Thyroid gland (tissue), 4 donors: ENCODE results near the gene WWC2. TPM values are rescaled to one million over a fixed set of nuclear protein-coding genes. Genes with fewer than 3 reads are reported as not detected.
A peak's percentile ranks its signal among the peaks of the same experiment; 100 is the strongest.

Source experiments
- DNase-seq, 2 donors: peaks; one replicate each; pipeline ENCODE4 v3.0.0-alpha.2; 2019
- H3K27ac ChIP-seq, 3 donors: fragments of 200-600 bp; sonication (generic); 1 replicate in 2 of 3; 2 replicates in 1 of 3; pipeline ENCODE4 v1.5.1; 2016 to 2019; ENCODE audit warnings: mild to moderate bottlenecking in 1 of 3, moderate library complexity in 1 of 3
- H3K27me3 ChIP-seq: fragments of 200-600 bp; sonication (generic); one replicate; pipeline ENCODE4 v1.5.1; 2019
- H3K36me3 ChIP-seq, 2 donors: fragments of 200-600 bp; sonication (generic); one replicate each; pipeline ENCODE4 v1.5.1; 2016 to 2019
- H3K4me1 ChIP-seq, 2 donors: fragments of 200-600 bp; sonication (generic); one replicate each; pipeline ENCODE4 v1.5.1; 2017 to 2019
- H3K4me3 ChIP-seq, 3 donors: fragments of 200-600 bp; sonication (generic); replicated peaks in 1 of 3; 1 replicate in 2 of 3; 2 replicates in 1 of 3; pipeline ENCODE4 v1.5.1; 2016; ENCODE audit warnings: mild to moderate bottlenecking in 1 of 3
- H3K9me3 ChIP-seq: fragments of 200-600 bp; sonication (generic); one replicate; pipeline ENCODE4 v1.5.1; 2017
- POLR2A ChIP-seq, 2 donors: fragments of 450-650 bp; IDR thresholded peaks; one replicate each; pipeline ENCODE4 v1.6.1; 2017; ENCODE audit warnings: antibody characterized with exemption in 2 of 2, mild to moderate bottlenecking in 2 of 2, moderate library complexity in 1 of 2
- WGBS, 2 donors: methylation state at CpG; one replicate each; pipeline ENCODE4 v1.1.5; 2017; 5-methylcytosine and 5-hydroxymethylcytosine counted together
- intact Hi-C: fragments of 100-400 bp; cut with DNase I; formaldehyde crosslinking; loops from one replicate; pipeline ENCODE4 v1.15.1; 2023
- total RNA-seq, 4 donors: library from RNA; depleted of rRNA; stranded (reverse); fragments of >200 nt; gene quantifications; one replicate each; pipeline ENCODE4 v1.2.3, GENCODE V29; 2016
- TF ChIP-seq, protein P1 (sequence below), 6 experiments: fragments of 200-600 bp in 3 of 6; fragments of 450-650 bp in 3 of 6; sonication (generic) in 3 of 6; IDR thresholded peaks; one replicate each; pipeline ENCODE4 v1.5.1; 2016 to 2019; ENCODE audit warnings: antibody characterized with exemption in 6 of 6, mild to moderate bottlenecking in 2 of 6, inconsistent platforms in 1 of 6, moderate library complexity in 1 of 6

WWC2 gene
- total RNA-seq, 4 donors from 2014 or later: 44.6 to 87.4 (median 53.5) TPM

DNA sequence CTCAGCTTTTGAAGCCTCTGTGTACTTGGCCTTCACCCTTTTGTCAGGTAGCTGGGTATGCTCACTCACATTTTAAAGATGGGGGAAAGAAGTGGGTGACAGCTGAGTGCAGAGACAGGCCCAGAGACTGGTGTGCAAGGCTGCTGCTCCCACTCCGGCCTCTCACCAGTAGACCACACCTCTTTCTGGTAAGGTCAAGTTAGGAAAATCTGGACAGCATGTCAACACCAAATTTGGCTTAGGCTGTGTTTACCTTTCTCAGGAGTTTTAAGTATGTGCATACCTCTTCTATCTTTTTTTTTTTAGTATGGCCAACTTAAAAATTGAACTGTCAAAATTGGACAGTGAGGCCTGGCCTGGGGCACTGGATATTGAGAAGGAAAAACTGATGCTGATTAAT lies 154.4 kb downstream of the WWC2 start:
- TF ChIP-seq, protein P1, sequence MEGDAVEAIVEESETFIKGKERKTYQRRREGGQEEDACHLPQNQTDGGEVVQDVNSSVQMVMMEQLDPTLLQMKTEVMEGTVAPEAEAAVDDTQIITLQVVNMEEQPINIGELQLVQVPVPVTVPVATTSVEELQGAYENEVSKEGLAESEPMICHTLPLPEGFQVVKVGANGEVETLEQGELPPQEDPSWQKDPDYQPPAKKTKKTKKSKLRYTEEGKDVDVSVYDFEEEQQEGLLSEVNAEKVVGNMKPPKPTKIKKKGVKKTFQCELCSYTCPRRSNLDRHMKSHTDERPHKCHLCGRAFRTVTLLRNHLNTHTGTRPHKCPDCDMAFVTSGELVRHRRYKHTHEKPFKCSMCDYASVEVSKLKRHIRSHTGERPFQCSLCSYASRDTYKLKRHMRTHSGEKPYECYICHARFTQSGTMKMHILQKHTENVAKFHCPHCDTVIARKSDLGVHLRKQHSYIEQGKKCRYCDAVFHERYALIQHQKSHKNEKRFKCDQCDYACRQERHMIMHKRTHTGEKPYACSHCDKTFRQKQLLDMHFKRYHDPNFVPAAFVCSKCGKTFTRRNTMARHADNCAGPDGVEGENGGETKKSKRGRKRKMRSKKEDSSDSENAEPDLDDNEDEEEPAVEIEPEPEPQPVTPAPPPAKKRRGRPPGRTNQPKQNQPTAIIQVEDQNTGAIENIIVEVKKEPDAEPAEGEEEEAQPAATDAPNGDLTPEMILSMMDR (IDR thresholded peaks at IDR 0.05): no peak
- TF ChIP-seq POLR2A (IDR thresholded peaks at IDR 0.05): no peak
- no peaks in the 10 kb centered on the region for H3K27me3 ChIP-seq
- no peaks in the 10 kb centered on the region for H3K9me3 ChIP-seq
- no peaks in the 10 kb centered on the region for H3K4me1 ChIP-seq
- WGBS, 2 donors: 85 to 100% methylated on average over 1 of the region's 1 CpG
- no peak for DNase-seq
- intact Hi-C loops: no loop called here
- H3K4me3 ChIP-seq: no peak overlapping the region
- peaks cover 9 to 14% of the 10 kb centered on the region in 2 donors for H3K36me3 ChIP-seq
- H3K27ac ChIP-seq: no peak overlapping the region

GRCh38 chr4:183254162-183254561 lies 155.1 kb downstream of the WWC2 start:
- Histone ChIP-seq H3K9me3 (no peaks in the 10 kb centered on the region), H3K27me3 (no peaks in the 10 kb centered on the region), H3K36me3 (peaks cover 9 to 14% of the 10 kb centered on the region in 2 donors), H3K4me1 (no peaks in the 10 kb centered on the region), H3K27ac (no peak overlapping the region), H3K4me3 (no peak overlapping the region)
- DNase-seq: no peak
- 84 to 89% methylated on average over 6 of the region's 6 CpGs for whole genome bisulfite sequencing, 2 donors
- no peak for TF ChIP-seq POLR2A (IDR thresholded peaks at IDR 0.05)
- TF ChIP-seq, protein P1 (IDR thresholded peaks at IDR 0.05): no peak
- intact Hi-C loops: no loop called here

DNA sequence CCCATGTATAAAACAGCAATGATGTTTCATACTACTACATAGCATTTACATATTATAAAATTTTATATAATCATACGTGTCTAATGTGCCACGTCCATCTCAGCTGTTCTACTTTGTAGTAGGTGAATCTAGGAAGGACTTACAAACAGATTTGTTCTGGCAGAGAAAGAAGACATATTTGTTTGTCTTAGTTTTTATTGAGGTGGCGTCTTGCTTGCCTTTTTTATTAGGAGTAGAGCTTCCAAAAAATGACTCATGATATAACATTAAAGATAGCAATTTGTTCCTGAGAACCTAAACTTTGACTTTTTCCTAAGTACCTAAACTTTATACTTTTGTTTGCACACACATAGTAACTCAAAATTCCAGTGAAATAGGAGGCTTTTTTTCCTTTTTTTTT lies 156.4 kb downstream of the WWC2 start:
- no peaks in the 10 kb centered on the region for H3K27me3 ChIP-seq
- H3K27ac ChIP-seq: no peak overlapping the region
- H3K9me3 ChIP-seq: no peaks in the 10 kb centered on the region
- intact Hi-C loops: loop anchor here (5.0 kb wide), 1 partner anchor 183 kb away; no protein-coding TSS in a partner anchor
- 86 to 87% methylated on average over 3 of the region's 3 CpGs for WGBS, 2 donors
- TF ChIP-seq, protein P1 (IDR thresholded peaks at IDR 0.05): no peak
- TF ChIP-seq POLR2A (IDR thresholded peaks at IDR 0.05): no peak
- no peak overlapping the region for H3K4me3 ChIP-seq
- peaks cover 16 to 18% of the 10 kb centered on the region in 2 donors for H3K36me3 ChIP-seq
- no peak for DNase-seq
- no peaks in the 10 kb centered on the region for H3K4me1 ChIP-seq

- intact Hi-C loops: loop anchor here (5.0 kb wide), 1 partner anchor 184 kb away; no protein-coding TSS in a partner anchor
- H3K36me3 ChIP-seq: peaks cover 20 to 24% of the 10 kb centered on the region in 2 donors
- H3K4me3 ChIP-seq: no peak overlapping the region
- no peaks in the 10 kb centered on the region for H3K4me1 ChIP-seq
- TF ChIP-seq, protein P1 (IDR thresholded peaks at IDR 0.05): no peak
- no peak for TF ChIP-seq POLR2A (IDR thresholded peaks at IDR 0.05)
- no peak overlapping the region for H3K27ac ChIP-seq
- no peaks in the 10 kb centered on the region for H3K27me3 ChIP-seq
- no peaks in the 10 kb centered on the region for H3K9me3 ChIP-seq
- WGBS, 2 donors: 73 to 87% methylated on average over 6 of the region's 6 CpGs
- DNase-seq: no peak
Observed at GRCh38 chr4:183256343-183256742, 157.3 kb downstream of the WWC2 start.

- peaks cover 20 to 25% of the 10 kb centered on the region in 2 donors for H3K36me3 ChIP-seq
- intact Hi-C loops: loop anchor here (5.0 kb wide), 1 partner anchor 185 kb away; no protein-coding TSS in a partner anchor
- no peaks in the 10 kb centered on the region for H3K27me3 ChIP-seq
- 37 to 44% methylated on average over 9 of the region's 9 CpGs for WGBS, 2 donors
- no peak overlapping the region for H3K27ac ChIP-seq
- peak; percentile 42 to 56 for DNase-seq
- H3K4me3 ChIP-seq: no peak overlapping the region
- TF ChIP-seq, protein P1 (IDR thresholded peaks at IDR 0.05): peak; percentile 47 to 83 (median 51)
- TF ChIP-seq POLR2A (IDR thresholded peaks at IDR 0.05): no peak
- H3K4me1 ChIP-seq: peaks cover 0 to 3% of the 10 kb centered on the region in 2 donors
- no peaks in the 10 kb centered on the region for H3K9me3 ChIP-seq
Observed at GRCh38 chr4:183256756-183257385, 157.8 kb downstream of the WWC2 start.
